PC-3 (cell line): ENCODE measurements around the gene BSN. TPM values are rescaled to one million over a fixed set of nuclear protein-coding genes. Genes with fewer than 3 reads are reported as not detected.

Source experiments
- ATAC-seq: fragments of 200-7000 bp; cut with Tn5 transposase; 2 replicates; pipeline ENCODE4 v1.9.1; 2020; ENCODE audit warnings: mild to moderate bottlenecking, moderate library complexity
- BruUV-seq: library from RNA; stranded (reverse); fragments of 400-500 nt; replicated peaks from 2 replicates; lab custom pipeline; 2021; lab: Mats Ljungman, UMichigan
- CTCF ChIA-PET: fragments of 300-600 bp; sonication (Branson Sonifier 250); formaldehyde crosslinking; loops from one replicate; lab custom pipeline; 2022; ENCODE audit warnings: antibody characterized with exemption; lab: Charles Lee
- POLR2A ChIA-PET: fragments of 300-600 bp; sonication (Branson Sonifier 250); formaldehyde crosslinking; loops from one replicate; lab custom pipeline; 2022; ENCODE audit warnings: antibody characterized with exemption; ENCODE audit not compliant: unreplicated experiment; lab: Charles Lee
- DNase-seq: peaks from one replicate; pipeline ENCODE4 v3.0.0-alpha.2; 2015
- H2AFZ ChIP-seq: fragments of 300-600 bp; sonication (generic); 2 replicates; pipeline ENCODE4 v1.6.0; 2016; ENCODE audit warnings: antibody characterized with exemption, low read length
- H3F3A ChIP-seq: fragments of 300-600 bp; sonication (generic); one replicate; pipeline ENCODE4 v1.6.0; 2017; ENCODE audit warnings: antibody characterized with exemption, low read length, control low read depth, mild to moderate bottlenecking; ENCODE audit not compliant: unreplicated experiment
- H3K27ac ChIP-seq: fragments of 300-600 bp; sonication (generic); 2 replicates; pipeline ENCODE4 v1.5.1; 2016; ENCODE audit warnings: mild to moderate bottlenecking, low read length
- H3K27me3 ChIP-seq: fragments of 300-600 bp; sonication (generic); 2 replicates; pipeline ENCODE4 v1.6.1; 2016; ENCODE audit warnings: low read length, mixed read lengths
- H3K36me3 ChIP-seq: fragments of 300-600 bp; sonication (generic); 2 replicates; pipeline ENCODE4 v1.6.1; 2016; ENCODE audit warnings: low read depth, mixed run types, low read length, mixed read lengths
- H3K4me1 ChIP-seq: fragments of 300-600 bp; sonication (generic); 2 replicates; pipeline ENCODE4 v1.5.1; 2016; ENCODE audit warnings: low read length; ENCODE audit not compliant: insufficient read depth
- H3K4me2 ChIP-seq: fragments of 300-600 bp; sonication (generic); 2 replicates; pipeline ENCODE4 v1.6.0; 2016; ENCODE audit warnings: low read length
- H3K4me3 ChIP-seq: fragments of 300-600 bp; sonication (generic); 2 replicates; pipeline ENCODE4 v1.5.1; 2016; ENCODE audit warnings: mild to moderate bottlenecking, low read length, mixed read lengths
- H3K79me2 ChIP-seq: fragments of 300-600 bp; sonication (generic); 2 replicates; pipeline ENCODE4 v1.6.1; 2017; ENCODE audit warnings: low read length, mixed read lengths
- H3K9ac ChIP-seq: fragments of 300-600 bp; sonication (generic); 2 replicates; pipeline ENCODE4 v1.6.0; 2016; ENCODE audit warnings: mild to moderate bottlenecking, low read length
- H3K9me2 ChIP-seq: fragments of 300-600 bp; sonication (generic); replicated peaks from 2 replicates; pipeline ENCODE4 v1.6.1; 2016; ENCODE audit warnings: mixed run types, low read length, mixed read lengths
- H3K9me3 ChIP-seq: fragments of 300-600 bp; sonication (generic); 2 replicates; pipeline ENCODE4 v1.6.1; 2016; ENCODE audit warnings: low read length, mixed read lengths
- H4K20me1 ChIP-seq: fragments of 300-600 bp; sonication (generic); 2 replicates; pipeline ENCODE4 v1.6.1; 2016; ENCODE audit warnings: low read length, mixed read lengths
- EZH2 ChIP-seq: fragments of 300-600 bp; sonication (generic); IDR thresholded peaks from one replicate; pipeline ENCODE4 v1.6.1; 2017; ENCODE audit warnings: antibody characterized with exemption, mild to moderate bottlenecking, low read length; ENCODE audit not compliant: unreplicated experiment
- EZH2phosphoT487 ChIP-seq: fragments of 300-600 bp; sonication (generic); IDR thresholded peaks from 2 replicates; pipeline ENCODE4 v1.6.1; 2018; ENCODE audit warnings: mild to moderate bottlenecking, antibody characterized with exemption, low read length, borderline replicate concordance
- intact Hi-C: fragments of 100-400 bp; cut with micrococcal nuclease; formaldehyde crosslinking; loops from 2 replicates; pipeline ENCODE4 v1.9.0; 2023
- total RNA-seq: library from RNA; depleted of rRNA; stranded (reverse); fragments of >200 nt; gene quantifications from 2 replicates; pipeline ENCODE4 v1.2.3, GENCODE V29; 2014
- TF ChIP-seq, protein P1 (sequence below): fragments of 300-600 bp; sonication (generic); conservative IDR thresholded peaks from 2 replicates; pipeline ENCODE4 v1.5.1; 2017; ENCODE audit warnings: antibody characterized with exemption, low read depth, mild to moderate bottlenecking, low read length

Gene BSN
- total RNA-seq, 1 experiment from 2014 or later, result 0.80 TPM

DNA sequence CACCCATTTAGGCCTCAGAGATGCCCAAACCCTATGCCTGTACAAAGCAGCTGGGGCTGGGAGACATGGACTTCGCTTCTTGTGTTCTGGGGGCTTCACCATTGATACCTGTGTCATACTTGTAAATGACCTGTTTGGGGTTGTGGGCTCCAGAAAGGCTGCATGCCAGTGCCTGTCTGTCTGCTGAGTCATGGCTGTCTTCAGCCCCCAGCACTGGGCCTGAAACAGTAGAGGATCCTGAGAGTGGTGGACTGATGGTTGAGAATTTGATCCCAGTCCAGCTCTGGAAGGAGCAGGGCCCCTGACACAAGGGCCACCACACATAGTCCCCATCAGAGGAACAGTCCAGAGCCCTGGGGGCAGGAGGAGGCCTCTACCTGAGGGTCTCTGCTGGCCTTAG lies 95.3 kb downstream of the BSN start:
- ATAC-seq (no peak), DNase-seq (no peak)
- H3K9me2 ChIP-seq, result no peaks in the 10 kb centered on the region
- no peaks in the 10 kb centered on the region for H3K79me2 ChIP-seq
- CTCF ChIA-PET, result no interaction called here
- H3K27ac ChIP-seq, result no peak overlapping the region
- POLR2A ChIA-PET, result no interaction called here
- H4K20me1 ChIP-seq, result no peaks in the 10 kb centered on the region
- H3K9ac ChIP-seq, result no peak overlapping the region
- H2AFZ ChIP-seq, result no peak overlapping the region
- H3F3A ChIP-seq, result no peaks in the 10 kb centered on the region
- H3K4me2 ChIP-seq, result no peak overlapping the region
- peaks cover 5% of the 10 kb centered on the region; the same call in 1 of the 2 replicates for H3K4me1 ChIP-seq
- no peak overlapping the region for H3K4me3 ChIP-seq
- intact Hi-C loops, result no loop called here
- H3K27me3 ChIP-seq, result no peaks in the 10 kb centered on the region
- TF ChIP-seq EZH2 (no peak), EZH2phosphoT487 (no peak)
- TF ChIP-seq, protein P1, sequence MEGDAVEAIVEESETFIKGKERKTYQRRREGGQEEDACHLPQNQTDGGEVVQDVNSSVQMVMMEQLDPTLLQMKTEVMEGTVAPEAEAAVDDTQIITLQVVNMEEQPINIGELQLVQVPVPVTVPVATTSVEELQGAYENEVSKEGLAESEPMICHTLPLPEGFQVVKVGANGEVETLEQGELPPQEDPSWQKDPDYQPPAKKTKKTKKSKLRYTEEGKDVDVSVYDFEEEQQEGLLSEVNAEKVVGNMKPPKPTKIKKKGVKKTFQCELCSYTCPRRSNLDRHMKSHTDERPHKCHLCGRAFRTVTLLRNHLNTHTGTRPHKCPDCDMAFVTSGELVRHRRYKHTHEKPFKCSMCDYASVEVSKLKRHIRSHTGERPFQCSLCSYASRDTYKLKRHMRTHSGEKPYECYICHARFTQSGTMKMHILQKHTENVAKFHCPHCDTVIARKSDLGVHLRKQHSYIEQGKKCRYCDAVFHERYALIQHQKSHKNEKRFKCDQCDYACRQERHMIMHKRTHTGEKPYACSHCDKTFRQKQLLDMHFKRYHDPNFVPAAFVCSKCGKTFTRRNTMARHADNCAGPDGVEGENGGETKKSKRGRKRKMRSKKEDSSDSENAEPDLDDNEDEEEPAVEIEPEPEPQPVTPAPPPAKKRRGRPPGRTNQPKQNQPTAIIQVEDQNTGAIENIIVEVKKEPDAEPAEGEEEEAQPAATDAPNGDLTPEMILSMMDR, result no peak
- no peaks in the 10 kb centered on the region for H3K36me3 ChIP-seq
- BruUV-seq, result no TSS peak
- H3K9me3 ChIP-seq, result no peaks in the 10 kb centered on the region

DNA sequence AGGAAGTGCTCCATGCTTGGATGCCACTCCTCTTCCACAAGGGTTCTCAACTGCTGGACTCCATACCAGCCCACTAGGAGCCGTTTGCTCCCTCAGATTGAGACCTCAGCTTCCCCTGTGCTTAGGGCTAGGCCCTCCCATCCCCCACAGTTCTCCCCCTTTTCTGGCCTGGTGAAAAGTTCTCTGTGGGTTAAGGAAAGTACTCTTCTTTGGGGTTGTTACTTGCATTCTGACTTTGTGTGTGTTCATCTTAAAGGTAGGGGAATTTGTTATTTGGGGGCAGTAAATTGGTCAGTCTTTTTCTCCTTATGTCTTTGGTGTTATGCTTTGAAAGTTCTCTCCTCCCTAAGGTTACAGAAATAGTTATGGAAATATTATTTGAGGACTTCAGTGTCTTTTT lies 95.9 kb downstream of the BSN start:
- Histone ChIP-seq H3K4me1 (peaks cover 5% of the 10 kb centered on the region; the same call in 1 of the 2 replicates), H2AFZ (no peak overlapping the region), H3K9me2 (no peaks in the 10 kb centered on the region), H3K9me3 (no peaks in the 10 kb centered on the region), H3K79me2 (no peaks in the 10 kb centered on the region), H4K20me1 (no peaks in the 10 kb centered on the region), H3F3A (no peaks in the 10 kb centered on the region), H3K4me3 (no peak overlapping the region), H3K4me2 (no peak overlapping the region), H3K27me3 (no peaks in the 10 kb centered on the region), H3K9ac (no peak overlapping the region), H3K36me3 (no peaks in the 10 kb centered on the region), H3K27ac (no peak overlapping the region)
- CTCF ChIA-PET, result no interaction called here
- DNase-seq, result no peak
- TF ChIP-seq, protein P1, result no peak
- no peak for TF ChIP-seq EZH2phosphoT487
- no peak for TF ChIP-seq EZH2
- no peak for ATAC-seq
- POLR2A ChIA-PET, result no interaction called here
- intact Hi-C loops, result no loop called here
- no TSS peak for BruUV-seq

DNA sequence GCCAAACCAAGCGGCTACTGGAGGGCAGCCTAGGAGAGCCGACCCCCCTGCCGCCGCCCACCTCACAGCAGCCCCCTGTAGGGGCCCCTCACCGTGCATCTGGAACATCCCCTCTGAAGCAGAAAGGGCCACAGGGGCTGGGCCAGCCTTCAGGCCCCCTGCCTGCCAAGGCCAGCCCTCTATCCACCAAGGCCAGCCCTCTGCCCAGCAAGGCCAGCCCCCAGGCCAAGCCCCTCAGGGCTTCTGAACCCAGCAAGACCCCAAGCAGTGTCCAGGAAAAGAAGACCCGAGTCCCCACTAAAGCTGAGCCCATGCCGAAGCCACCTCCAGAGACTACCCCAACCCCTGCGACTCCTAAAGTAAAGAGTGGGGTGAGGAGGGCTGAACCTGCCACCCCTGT lies 96.4 kb downstream of the BSN start:
- no peak overlapping the region for H3K27ac ChIP-seq

More for the DNA sequence above, 96.4 kb downstream of the BSN start:
- Histone ChIP-seq H3K9me3 (no peaks in the 10 kb centered on the region), H3K9ac (no peak overlapping the region), H3K4me2 (no peak overlapping the region), H2AFZ (no peak overlapping the region), H3K36me3 (no peaks in the 10 kb centered on the region), H4K20me1 (no peaks in the 10 kb centered on the region), H3K79me2 (no peaks in the 10 kb centered on the region), H3K4me3 (no peak overlapping the region), H3F3A (no peaks in the 10 kb centered on the region), H3K27me3 (no peaks in the 10 kb centered on the region), H3K9me2 (no peaks in the 10 kb centered on the region), H3K4me1 (peaks cover 5% of the 10 kb centered on the region; the same call in 1 of the 2 replicates)
- DNase-seq (no peak), ATAC-seq (no peak)
- TF ChIP-seq EZH2phosphoT487 (no peak), EZH2 (no peak)
- TF ChIP-seq, protein P1, result no peak
- ChIA-PET CTCF (no interaction called here), POLR2A (no interaction called here)
- intact Hi-C loops, result no loop called here
- no TSS peak for BruUV-seq
